CD1c-positive myeloid dendritic cell (primary cell): Measurements from ENCODE around the gene MPPED1.

ENCODE experiments used
- DNase-seq: peaks from one replicate; pipeline ENCODE4 v3.0.0-alpha.2; 2016; ENCODE audit errors: extremely low spot score

Gene MPPED1

DNA sequence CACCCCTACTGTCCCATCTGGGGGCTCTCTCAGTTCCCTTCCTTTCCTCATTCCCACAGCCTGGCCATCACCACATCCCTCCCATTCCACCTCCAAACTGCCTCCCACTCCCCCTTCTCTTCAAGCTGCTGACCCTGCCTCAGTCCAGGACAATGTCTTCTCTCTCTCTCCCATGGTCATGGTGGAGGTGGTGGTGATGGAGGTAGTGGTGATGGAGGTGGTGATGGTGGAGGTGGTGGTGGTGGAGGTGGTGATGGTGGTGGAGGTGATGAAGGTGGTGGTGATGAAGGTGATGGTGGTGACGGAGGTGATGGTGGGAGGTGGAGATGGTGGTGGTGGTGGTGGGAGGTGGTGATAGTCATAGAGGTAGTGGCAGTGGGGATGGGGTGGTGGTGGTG, 87.0 kb downstream of the MPPED1 start:
- no peak for DNase-seq

DNA sequence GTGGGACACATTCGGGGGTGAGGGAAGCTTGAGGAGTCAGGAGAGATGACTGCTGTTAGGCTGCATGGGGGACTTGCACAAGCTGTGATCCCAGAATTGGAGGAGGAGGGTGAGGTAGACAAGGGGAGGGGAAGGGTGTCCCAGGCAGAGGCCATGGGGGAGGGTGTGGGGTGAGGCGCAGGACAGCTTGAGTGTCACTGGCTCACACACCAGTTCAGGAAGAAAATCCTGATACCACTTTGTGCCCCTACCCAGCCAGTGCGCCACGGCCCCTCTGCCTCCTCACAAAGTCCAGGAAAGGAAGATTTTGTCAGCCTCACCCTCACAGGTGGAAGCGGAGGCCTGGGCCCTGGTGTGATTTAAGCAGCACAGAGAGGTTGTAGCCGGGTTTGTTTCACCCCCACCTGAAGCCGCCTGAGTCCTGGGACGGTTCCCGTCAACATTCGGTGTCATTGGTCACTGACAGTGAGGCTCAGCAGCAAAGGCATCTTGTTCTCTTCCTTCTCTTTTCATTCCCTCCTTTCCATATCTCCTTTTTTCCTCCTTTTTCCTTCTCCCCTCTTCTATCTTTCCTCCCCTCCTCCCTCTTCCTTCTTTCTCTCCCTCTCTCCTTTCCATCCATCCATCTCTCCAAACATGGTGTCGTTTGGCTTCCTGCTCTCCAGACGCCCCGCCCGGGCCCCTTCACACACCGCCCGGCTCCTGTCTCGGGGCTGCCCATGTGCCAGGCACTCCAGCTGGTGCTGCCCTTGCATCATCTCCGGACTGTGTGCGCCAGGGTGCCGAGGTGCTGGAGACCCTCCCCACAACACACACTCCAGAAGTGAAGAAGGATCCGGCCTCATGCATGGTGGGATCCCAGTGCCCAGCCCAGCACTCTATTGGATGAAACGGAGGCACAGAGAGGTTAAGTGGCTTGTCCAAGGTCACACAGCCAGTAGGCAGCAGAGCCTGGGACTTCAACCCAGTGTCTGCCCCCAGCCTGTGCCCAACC, 89.3 kb downstream of the MPPED1 start:
- DNase-seq = no peak

DNA sequence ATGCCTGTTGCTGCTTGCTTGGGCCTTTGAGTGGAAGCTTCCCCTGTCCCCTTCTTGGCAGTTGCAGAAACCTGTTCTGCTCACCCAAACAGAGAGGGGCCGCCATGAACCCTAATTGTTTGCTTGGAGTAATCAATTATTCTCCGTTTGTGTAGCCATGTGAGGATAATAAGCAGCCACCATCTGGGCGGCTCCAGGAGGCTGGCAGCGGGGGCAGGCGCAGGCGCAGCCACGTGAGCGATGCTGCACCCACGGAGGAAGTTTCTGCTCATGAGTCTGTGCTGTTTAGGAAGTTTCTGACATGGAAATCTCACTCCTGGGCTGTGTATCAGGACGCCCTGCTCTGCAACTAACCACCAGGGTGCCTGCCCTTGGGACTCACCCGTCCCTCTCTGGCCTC, 90.1 kb downstream of the MPPED1 start:
- no peak for DNase-seq

DNA sequence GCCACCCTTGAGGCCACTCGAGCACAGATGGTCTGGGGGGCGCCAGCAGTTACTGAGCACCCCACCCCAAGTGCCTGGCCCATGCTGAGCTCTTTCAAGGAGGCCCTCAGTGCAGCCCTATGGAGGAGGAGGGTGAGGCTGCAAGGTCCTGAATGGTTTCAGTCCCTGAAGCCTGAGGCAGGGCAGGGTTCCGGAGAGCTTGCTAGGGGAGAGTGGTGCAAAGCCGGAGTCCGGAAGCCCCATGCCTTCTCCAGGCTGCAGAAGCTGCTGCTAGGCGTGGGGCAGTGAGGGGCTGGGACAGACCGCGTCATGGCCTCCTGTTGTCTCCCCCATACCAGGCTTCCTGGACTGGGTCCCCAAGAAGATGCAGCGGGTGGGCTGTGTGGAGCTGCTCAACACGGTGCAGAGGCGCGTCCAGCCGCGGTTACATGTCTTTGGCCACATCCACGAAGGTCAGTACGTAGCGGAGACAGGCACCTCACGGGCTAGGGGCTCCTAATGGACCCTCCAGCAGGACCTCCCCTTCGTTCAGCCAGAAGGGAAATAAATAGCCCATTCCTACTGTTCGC, 90.6 kb downstream of the MPPED1 start:
- DNase-seq = no peak

DNA sequence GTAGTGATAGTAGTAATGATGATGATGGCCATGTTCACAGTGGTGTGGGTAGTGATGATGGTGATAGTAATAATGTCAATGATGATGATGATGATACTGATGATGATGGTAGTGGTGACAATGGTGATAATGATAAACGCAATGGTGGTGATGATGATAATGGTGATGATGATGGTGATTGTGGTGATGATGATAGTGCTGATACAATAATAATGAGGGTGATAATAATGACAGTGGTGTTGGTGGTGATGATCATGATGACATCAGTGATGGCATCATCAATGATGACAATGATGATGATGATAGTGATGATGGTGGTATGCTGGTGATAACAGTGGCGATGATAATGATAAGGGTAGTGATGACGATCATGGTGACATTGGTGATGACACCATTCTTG, 92.3 kb downstream of the MPPED1 start:
- DNase-seq = no peak

DNA sequence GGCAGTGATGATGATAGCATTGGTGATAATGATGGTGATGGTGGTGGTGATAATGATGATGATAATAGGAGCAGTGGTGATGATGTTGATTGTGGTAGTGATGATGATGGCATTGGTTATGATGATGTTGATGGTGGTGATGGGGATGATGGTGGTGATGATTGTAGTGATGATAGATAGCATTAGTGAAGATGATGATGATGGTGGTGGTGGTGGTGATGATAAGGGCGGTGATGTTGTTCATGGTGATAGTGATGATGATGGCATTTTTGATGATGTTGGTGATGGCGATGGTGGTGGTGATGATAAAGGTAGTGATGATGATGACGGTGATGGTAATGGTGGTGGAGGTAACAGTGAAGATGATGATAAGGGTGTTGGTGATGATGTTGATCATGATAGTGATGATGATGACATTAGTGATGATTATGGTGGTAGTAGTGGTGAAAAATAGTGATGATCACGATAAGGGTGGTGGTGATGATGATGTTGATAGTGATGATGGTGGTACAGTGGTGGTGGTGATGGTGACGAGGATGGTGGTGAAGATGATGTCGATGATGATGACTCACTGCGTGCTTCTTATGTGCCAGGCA, 93.0 kb downstream of the MPPED1 start:
- DNase-seq = no peak

DNA sequence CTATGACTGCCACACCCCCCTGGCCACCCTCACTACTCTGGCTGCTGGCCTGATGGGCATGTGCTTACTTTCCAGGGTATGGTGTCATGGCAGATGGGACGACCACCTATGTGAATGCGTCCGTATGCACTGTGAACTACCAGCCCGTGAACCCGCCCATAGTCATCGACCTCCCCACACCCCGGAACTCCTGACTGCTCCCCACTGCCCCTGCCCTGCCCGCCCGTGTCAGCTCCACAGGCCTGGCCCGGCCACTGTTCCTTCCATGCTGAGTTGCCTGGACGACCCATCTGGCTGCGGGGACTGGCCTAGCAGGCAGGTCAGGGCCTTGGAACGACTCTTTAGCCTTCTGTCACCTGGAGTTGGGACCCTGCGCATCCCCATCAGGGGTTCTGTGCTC, 93.6 kb downstream of the MPPED1 start:
- no peak for DNase-seq

DNA sequence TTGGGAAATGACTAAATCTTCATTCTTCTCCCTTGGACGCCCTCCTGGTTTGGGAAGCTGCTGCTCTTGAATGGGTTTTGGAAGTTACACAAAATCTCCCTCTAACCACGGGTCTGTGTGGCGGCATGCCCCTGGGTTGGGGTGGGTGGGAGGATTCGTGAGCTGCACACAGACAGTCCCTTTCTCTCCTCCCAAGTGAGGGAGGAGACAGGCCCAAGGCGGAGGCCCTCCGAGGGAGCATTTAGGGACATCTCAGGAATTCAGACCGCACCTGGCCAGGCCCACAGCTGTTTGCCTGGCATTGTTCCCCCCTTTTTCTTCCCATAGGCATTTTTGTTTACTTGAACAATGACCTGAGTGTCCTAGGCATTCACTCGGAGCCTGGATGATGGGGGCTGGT, 94.1 kb downstream of the MPPED1 start:
- no peak for DNase-seq

DNA sequence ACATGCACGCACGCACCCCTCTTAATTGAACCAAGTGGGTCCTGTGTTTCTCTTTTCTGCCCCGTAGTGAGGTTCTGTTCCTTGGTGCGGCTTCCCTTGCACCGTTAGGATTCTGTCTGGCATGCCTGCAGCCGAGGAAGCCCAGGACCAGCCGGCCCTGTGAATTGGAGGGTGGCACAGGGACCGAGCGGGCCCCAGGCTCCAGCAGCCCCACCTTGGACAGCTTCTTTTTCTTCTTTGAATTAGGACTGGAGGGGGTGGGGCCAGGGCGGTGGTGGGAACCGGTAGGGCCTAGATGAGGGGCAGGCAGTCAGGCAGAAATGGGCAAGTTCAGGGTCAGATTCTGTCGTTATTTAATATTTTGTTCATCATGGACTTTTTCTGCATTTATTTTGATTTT, 94.7 kb downstream of the MPPED1 start:
- DNase-seq = no peak

DNA sequence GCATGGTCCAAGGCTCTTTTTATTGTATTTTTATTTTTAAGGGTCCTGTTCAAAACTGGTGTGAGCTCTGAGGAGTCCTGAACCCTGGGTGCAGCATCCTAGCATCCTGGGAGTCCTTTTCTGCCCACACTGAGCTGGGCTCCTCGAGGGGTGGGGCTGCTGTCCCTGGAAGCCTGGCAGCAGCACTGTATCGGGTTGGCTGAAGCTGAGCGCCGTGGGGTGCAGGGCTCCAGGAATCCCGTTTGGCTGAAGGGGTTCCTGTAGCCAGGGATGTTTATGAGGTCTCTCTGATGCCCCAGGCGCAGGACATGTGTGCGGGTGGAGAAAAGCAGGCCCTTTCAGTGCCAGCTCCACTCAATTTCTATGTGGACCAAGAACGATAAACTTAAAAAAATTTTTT, 95.4 kb downstream of the MPPED1 start:
- DNase-seq = no peak

DNA sequence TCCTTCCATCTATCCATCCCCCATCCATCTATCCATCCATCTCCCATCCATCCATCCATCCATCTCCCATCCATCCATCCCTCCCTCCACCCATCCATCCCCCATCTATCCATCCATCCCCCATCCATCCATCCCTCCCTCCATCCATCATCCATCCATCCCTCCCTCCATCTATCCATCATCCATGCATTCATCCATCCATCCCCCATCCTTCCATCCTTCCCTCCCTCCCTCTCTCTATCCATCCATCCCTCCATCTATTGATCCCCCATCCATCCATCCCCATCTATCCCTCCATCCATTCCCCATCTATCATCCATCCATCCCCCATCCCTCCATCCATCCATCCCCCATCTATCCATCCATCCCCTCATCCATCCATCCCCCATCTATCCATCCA, 96.7 kb downstream of the MPPED1 start:
- DNase-seq = no peak

DNA sequence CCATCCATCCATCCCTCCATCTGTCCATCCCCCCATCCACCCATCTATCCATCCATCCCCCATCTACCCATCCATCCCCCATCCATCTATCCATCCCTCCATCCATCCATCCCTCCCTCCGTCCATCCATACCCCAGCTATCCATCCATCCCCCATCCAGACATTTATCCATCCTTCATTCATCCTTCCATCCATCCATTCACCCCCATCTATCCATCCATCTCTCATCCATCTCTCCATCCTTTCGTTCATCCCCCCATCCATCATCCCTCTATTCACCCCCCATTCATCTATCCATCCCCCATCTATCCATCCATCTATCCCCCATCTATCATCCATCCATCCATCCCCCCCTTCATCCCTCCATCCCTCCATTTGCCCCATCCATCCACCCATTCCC, 97.5 kb downstream of the MPPED1 start:
- DNase-seq = no peak

DNA sequence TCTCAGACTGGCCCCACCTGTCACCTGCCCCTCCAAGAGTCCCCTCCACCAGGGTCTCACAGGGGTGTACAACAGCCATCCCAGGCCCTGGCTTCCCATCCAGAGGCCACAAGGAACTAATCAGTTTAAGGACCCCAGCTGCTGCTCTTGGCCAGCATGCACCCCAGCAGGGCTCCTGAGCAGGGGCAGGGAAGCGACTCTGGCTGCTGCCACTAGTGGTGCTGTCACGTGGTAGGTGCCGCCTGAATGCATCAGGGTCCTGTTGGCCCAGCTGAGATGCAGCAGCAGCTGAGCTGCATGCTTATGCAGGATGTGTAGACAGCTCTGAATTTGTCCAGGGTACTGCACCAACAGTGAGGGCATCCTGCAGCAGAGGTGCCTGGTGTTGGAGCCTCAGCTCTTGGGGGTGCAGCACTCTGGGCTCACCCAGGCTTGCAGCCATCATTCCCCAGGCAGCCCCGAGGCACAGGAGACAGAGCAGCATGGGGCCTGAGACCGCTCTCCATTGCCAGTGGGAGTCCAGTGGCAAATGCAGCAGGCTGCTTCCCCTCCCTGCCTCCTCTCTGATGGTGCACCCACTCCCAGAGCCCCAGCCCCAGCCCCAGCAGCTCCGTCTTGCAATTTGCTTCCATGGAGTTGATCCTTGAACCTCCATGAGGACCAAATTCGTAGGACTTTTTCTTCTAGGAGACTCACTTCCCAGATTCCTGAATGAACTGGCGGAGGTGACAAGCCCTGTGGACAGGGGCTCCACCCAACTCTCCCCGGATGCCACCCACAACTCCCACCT, 98.7 kb downstream of the MPPED1 start:
- no peak for DNase-seq

DNA sequence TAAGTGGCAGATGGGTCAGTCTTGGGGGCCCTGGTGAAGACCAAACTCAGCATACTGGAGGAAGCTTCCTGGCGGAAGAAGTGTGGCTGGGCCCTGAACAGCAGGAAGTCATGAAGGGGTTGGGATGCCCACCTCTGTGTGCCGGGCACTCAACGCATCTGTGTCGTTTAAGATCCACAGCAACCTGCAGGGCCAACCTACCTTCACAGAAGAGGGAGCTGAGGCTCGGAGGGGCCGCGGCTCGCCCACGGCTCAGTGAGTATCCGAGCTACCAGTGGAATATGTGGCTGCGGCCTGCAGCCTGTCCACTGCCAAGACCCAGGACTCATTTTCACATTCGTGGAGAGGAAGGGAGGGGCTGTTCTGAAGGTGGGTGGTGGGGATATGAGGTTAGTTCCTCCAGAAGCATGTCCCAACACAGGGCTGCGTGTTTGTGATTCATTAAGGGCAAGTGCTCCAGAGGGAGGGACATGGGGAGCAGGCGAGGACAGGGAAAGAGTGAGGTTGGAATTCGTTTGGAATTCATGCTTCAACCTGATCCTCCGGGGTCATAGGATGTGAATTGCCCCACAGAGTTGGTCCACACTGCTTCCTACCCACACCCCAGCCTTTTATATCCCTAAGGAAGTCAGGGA, 99.6 kb downstream of the MPPED1 start:
- DNase-seq = no peak

DNA sequence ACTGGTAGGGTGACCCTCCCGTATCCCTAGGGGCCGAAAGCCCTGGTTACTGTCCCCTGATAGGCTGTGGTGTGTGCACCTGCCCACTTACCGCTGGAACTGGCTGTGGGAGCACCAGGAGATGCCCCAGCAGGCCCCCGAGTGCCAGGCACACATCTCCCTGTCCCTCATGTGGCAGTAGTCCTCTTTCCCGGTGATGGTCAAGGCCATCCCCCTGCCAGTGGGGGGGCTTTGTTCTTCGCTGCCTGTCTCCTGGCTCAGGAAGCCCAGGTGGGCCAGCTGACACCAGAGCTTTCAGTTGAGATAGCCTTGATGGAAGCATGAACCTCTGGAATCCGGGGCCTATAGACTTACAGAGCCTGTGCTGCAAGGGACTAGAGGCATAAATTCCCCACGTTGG, 100.5 kb downstream of the MPPED1 start:
- no peak for DNase-seq

DNA sequence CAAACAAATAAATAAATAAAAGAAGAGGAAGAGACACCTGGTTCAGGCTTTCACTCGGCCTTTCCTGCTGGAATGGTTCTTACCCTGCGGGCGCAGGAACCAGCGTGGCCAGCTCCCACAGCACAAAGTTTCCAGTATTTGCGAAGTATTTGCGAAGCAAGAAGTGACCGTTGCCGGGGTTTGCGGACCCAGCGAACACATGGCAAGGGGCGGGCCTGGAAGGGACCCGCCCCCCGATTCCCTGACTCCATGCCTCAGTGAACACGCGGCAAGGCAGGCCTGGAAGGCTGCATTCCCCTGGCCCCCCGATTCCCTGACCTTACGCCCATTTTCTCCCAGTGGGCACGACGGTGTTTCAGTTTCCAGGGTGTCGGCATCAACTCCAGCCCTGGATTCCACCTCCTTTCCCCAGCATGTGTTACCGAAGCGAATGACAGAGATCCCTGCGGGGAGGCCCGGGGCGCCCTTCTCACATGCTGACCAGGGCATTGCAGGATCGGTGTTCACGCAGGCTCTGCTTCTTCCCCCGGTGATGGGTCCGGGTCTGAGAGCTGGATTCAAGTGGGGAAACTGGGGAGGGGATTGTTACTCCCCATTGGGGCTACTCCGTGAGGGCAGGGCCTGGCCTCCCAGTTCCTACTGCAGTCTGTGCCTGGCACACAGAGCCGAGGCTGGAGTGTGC, 102.8 kb downstream of the MPPED1 start:
- no peak for DNase-seq

DNA sequence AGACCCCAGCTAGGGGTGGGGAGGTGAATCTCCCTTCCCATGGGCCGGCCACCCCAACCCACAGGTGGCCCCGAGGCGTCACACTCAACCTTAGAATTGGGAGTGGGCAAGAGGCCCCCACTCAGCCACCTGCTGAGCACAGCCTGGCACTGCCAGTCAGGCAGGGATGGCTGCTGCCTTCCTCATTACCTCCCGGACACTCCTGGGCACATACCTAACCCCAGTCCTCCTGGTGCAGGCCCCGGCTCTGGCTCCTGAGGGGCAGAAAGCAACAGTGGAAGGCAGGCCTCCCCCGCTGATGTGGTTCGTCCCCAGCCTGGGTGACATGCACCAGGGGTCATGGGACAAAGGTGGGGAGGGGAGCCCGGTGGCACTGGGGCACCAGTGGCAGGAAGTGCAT, 103.6 kb downstream of the MPPED1 start:
- DNase-seq = no peak

DNA sequence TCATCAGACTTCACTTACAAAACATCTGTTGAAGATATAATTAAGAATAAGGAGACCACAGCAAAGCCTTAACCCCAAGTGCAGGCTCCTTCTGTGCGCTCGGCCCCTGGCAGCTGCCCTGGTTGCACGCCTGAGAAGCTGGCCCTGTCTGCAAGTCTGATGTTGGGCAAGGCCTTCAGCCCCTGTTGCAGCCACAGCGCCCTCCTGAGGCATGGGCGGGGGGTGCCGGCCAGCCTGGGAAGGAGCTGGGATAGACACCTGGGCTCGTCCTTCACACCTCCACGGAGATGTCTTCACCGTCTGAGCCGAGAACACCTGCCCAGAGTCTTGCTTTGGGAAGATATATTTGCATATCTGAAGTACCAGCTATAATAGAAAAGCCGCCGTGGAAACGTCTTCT, 104.1 kb downstream of the MPPED1 start:
- no peak for DNase-seq

DNA sequence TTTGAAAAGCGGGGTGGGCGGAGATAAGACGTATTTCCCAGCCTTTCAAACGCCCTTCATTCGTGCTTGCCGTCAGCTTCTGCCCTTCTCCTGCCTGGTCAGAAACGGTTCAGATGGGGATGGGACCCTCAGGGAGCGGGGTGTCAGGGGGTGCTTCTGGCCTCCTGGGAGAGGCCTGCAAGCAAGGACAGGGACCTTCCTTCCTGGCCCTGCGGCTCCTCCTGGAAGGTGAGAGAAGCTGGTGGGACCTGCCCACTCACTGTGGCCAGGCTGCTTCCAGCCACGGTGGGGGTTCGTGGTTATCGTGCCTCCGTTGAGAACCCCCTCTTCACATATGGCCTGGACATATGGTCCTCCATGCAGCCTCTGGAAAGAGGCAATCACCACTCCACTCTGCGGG, 104.6 kb downstream of the MPPED1 start:
- DNase-seq = no peak

DNA sequence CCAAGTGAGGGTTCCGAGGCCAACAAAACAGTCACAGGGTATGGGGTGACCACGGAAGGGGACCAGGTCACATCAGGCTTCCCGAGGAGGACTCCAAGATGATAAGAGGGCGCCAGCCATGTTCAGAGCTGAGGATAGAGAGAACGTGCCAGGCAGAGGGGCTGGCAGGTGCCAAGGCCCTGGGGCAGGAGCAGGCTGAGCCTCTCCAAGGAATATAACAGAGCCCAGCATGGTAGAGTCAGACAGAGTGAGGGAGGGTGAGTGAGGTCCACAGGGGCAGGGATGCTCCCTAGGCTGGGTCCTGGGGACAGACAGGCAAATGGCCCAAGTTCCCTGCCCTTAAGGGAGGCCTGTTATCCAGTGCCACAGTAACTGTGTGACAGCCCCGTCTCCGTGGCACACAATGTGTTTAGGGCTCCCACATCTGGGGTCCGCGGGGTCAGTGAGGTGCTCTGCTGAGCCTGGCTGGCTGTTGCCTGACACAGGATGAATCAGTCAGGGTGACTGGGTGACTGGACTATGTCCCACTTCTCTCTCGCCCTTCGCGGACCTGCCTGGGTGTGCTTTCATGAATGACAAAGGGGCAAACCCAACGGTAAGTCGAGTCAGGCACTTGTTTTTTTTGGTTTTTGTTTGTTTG, 105.3 kb downstream of the MPPED1 start:
- DNase-seq = no peak

DNA sequence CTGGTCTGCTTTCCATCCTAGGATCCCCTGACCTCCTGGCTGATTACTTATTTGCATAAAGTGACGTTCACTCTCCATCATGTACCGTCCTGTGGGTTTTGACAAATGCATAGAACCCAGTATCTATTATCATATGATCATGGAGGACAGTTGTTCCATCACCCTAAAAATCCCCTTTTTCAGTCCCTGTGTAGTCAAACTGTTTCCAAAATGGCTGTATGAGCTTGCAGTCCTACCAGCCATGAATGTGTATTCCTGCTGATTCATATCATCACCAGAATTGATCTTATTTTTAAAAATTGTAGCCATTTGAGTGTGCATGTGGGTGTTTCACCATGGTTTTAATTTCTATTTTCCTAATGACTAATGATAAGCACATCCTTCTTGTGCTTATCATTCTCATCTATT, 108.8 kb downstream of the MPPED1 start:
- DNase-seq = no peak
